Fibroblast of villous mesenchyme (primary cell): Measurements from ENCODE around the gene PODXL. TPM values are rescaled to one million over a fixed set of nuclear protein-coding genes. Genes with fewer than 3 reads are reported as not detected.

Source experiments
- DNase-seq: peaks from one replicate; pipeline ENCODE4 v3.0.0-alpha.2; 2010; ENCODE audit warnings: low read depth
- H3K4me3 ChIP-seq: 2 replicates; pipeline ENCODE4 v1.5.1; 2011; ENCODE audit warnings: low read depth, mild to moderate bottlenecking, low read length
- CTCF ChIP-seq: IDR thresholded peaks from 2 replicates; pipeline ENCODE4 v1.5.1; 2012; ENCODE audit warnings: low read depth, mild to moderate bottlenecking, low read length; ENCODE audit not compliant: insufficient read depth
- total RNA-seq: library from RNA; depleted of rRNA; stranded (reverse); fragments of >200 nt; gene quantifications from 2 replicates; pipeline ENCODE4 v1.2.3, GENCODE V29; 2012

PODXL gene
- total RNA-seq, 1 donor: 17.3 TPM

GRCh38 chr7:131548371-131548770, 8.1 kb downstream of the PODXL start:
- no peak for TF ChIP-seq CTCF
- DNase-seq: no peak

GRCh38 chr7:131547589-131547988, 8.8 kb downstream of the PODXL start:
- no peak for DNase-seq
- TF ChIP-seq CTCF: no peak
- no peak overlapping the region for H3K4me3 ChIP-seq

More at GRCh38 chr7:131548371-131548770, 8.1 kb downstream of the PODXL start:
- no peak overlapping the region for H3K4me3 ChIP-seq

GRCh38 chr7:131546583-131547141, 9.8 kb downstream of the PODXL start:
- DNase-seq: no peak
- TF ChIP-seq CTCF: peak; percentile 73
- no peak overlapping the region for H3K4me3 ChIP-seq

- no peak overlapping the region for H3K4me3 ChIP-seq
- TF ChIP-seq CTCF: no peak
- DNase-seq: peak; percentile 53
Measured at GRCh38 chr7:131546126-131546525, 10.3 kb downstream of the PODXL start.

GRCh38 chr7:131544449-131545301, 11.8 kb downstream of the PODXL start:
- peak; percentile 44 for TF ChIP-seq CTCF
- no peak overlapping the region for H3K4me3 ChIP-seq
- DNase-seq: peak; percentile 66

GRCh38 chr7:131544021-131544420, 12.4 kb downstream of the PODXL start:
- TF ChIP-seq CTCF: no peak
- DNase-seq: no peak
- no peak overlapping the region for H3K4me3 ChIP-seq

- TF ChIP-seq CTCF: no peak
Measured at GRCh38 chr7:131543298-131543697, 13.1 kb downstream of the PODXL start.

More at GRCh38 chr7:131543298-131543697, 13.1 kb downstream of the PODXL start:
- no peak overlapping the region for H3K4me3 ChIP-seq
- no peak for DNase-seq
